NK-92 (cell line): ENCODE data around the gene ACOXL.

Source experiments
- DNase-seq: peaks from one replicate; lab custom pipeline; 2025; ENCODE audit not compliant: unreplicated experiment; lab: John Stamatoyannopoulos, UW

The ACOXL gene

DNA sequence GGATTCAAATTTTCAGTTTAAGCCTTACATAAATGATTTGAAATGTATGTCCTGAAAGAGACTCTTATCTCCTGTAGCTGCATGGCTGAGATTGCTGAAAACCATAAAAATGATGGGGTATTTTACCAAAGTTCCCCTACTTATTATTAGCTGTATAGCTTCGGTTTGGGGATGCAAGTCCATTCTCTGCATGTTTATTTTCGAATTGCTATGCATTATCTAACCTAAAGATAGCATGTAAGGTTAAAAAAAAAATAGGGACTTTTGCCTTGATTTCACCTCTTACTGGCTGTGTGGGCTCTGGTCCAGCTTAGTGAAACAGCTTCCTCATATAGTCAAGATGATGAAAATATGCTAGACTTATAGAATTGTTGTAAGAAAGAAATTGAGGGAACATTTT is 14.0 kb upstream of the ACOXL start:
- DNase-seq, result no peak

GRCh38 chr2:110718990-110719389 is 13.4 kb upstream of the ACOXL start:
- no peak for DNase-seq

DNA sequence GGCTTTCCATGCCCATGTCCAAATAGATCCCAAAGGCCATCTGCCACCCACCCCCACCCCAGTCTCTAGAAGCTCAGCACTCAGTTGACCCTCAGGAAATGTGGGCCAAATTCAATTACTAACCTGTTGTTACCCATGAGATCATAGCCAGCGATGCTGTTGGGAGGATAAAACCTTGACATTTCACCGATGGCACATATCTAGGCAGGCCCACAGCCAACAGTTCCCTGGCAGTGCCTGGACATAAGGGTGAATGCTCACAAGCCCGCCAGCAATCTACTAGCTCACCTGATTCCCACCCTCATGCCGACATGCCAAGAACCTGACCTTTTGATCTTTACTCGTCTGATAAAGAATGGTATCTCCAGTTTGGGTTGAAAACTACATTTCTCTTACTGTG is 11.8 kb upstream of the ACOXL start:
- no peak for DNase-seq

DNA sequence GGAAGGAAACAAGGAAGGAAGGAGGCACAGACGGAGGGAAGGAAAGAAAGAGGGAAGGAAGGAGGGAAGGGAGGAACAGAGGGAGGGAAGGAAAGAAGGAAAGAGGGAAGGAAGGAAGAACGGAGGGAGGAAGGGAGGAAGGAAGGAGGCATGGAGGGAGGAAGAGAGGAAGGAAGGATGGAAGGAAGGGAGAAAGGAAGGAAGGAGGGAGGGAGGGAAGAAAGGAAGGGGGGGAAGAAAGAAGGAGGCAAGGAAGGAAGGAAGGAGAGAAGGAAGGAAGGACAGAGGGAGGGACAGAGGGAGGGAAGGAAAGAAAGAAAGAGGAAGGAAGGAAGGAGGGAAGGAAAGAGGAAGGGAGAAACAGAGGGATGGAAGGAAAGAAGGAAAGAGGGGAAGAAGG is 7.6 kb upstream of the ACOXL start:
- no peak for DNase-seq

DNA sequence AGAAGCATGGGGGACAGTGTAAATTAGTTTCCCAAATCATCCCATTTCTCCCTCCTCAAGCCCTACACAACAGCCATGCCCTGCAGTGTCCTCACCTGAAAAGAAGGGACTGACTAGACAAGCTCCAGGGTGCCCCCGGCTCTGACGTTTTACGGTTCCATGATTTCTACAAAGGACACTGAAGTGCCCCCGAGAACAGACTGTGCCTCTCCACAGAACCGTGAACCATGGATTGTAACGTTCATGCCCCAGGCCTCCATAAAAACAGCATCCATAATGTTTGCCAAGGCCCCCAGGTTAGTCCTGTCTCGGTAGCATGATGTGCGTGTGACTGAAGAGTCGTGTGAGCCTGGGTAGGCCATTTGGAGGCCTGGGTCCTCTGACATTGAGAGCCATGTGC is 7.0 kb upstream of the ACOXL start:
- no peak for DNase-seq

GRCh38 chr2:110725859-110726258 is 6.5 kb upstream of the ACOXL start:
- no peak for DNase-seq

DNA sequence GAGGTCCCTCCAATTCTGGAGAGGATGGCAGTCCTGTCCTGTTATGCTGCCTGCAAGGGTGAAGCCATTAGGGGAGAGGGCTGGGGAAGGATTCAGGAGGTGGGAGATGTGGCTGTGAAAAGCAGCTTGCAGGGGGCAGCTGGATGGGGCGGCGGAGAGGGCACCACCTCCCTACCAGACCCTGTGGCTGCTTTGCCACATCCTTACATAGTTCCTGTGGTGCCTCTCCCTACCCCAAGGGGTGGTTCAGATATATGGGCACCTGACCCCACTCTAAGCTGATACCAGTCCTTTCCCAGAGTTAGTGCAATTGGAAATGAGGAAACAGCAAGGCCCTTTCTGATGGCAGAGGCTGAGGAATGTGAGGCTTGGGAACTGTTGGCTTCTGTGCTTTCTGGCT is 6.1 kb upstream of the ACOXL start:
- no peak for DNase-seq

DNA sequence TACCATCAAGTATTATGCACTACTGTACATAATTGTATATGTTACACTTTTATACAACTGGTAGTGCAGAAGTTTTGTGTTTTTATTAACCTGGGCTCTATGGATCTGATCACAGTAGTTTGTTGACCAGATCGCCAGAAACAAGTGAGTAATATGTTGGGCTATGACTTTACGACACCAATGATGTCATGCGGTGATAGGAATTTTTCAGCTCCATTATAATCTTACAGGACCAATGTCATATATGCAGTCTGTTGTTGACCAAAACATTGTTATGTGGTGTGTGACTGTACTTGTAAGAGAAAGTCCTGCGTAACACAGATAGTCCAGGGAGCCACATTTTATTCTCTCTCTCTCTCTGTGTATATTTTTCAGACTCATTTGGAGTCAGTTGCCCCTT is 4.5 kb upstream of the ACOXL start:
- no peak for DNase-seq

DNA sequence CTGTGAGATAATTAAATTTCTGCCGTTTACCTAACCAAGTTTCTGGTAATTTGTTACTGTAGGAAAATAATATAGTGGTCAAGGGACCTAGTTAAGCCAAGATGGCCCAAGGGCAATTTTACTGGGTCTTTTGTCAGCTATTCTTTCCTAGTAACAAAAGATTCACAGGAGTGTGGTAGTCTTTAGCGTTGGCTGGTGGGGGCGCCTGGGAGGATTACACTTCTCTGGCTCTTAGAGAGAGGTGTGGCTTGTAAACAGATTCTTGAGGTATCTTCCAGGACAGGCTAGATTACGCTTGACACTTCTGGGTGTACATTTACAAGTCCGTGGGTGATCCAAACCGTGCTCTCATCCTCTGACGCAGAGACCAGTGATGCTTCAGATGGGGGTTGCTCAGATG is 3.3 kb upstream of the ACOXL start:
- no peak for DNase-seq

- no peak for DNase-seq
Observed at GRCh38 chr2:110731064-110731463, 1.3 kb upstream of the ACOXL start.

DNA sequence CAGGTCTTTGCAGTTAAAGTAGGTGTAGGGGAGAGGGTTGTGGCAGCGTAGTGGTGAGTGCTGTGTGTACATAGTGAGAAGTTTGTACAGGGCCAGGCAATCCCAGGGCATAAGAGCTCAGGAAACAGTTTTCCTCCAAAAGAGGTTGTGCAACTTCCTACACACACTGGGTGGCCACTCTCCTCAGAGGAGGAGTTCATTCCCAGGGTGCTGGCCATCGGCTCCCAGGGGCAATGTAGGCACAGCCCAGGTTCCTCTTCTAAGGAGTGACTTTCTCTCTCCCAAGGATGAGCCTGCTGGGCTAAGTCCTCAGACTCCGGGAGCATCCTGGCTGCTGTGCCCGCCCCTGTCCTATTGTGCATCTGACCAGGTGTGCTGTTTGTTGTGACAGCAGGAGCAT is 3.0 kb downstream of the ACOXL start:
- no peak for DNase-seq

DNA sequence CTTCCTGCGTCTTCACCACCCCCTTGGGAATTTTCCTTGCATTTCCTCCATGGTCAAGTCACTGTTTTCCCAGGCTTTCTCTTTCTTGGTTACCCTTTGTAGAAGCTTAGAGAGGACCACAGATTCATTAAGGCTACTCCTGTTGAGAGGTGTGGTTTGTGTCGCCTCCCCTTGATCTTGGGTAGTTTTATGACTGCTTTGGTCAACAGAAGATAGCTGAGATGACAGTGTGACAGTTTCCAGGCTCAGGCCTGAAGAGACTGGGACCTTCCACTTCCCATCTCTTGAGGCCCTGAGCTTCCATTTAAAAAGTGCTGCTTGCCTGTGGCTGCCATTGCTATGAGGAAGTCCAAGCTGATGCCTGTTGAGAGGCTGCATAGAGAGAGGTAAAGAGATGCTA is 5.4 kb downstream of the ACOXL start:
- DNase-seq, result no peak

- DNase-seq, result no peak
Observed at GRCh38 chr2:110740747-110741349, 8.5 kb downstream of the ACOXL start.

GRCh38 chr2:110741491-110741980 is 9.2 kb downstream of the ACOXL start:
- no peak for DNase-seq

DNA sequence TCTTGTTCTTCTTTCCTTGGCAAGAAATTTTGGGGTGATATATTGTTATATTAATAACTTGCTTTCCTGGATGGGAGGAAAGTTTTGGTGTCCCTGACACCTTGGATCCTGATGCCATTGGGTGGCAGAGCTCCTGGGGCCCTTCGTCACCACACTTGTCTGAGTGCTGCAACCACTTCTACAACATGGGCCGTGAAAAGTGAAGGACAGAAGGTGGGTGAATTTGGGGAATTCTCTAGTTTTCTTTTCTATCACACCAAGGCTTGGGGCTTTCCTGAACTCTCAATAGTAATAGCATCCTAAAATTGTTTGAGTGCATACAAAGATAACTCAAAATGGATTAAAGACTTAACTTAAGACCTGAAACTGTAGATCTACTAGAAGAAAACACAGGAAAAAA is 10.0 kb downstream of the ACOXL start:
- DNase-seq, result no peak

- no peak for DNase-seq
Observed at GRCh38 chr2:110743600-110743999, 11.2 kb downstream of the ACOXL start.

DNA sequence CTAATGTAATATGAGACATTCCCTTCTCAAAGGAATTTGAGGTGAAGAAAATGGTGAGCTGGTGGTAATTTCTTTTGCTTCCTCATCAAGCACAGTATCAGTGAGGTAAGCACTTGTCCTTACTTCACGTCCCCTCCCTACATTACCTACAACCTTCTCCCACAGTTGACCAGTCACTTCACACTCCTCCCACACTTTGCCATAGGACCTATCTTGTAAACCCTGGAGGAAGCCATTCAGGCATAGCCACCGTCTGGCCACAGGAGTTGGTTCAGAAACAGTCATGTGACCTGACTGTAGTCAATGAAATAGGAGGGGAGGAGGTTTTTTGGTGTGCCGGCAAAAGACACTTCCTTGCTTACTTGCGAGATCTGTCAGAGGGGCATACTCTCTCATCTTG is 12.1 kb downstream of the ACOXL start:
- DNase-seq, result no peak

DNA sequence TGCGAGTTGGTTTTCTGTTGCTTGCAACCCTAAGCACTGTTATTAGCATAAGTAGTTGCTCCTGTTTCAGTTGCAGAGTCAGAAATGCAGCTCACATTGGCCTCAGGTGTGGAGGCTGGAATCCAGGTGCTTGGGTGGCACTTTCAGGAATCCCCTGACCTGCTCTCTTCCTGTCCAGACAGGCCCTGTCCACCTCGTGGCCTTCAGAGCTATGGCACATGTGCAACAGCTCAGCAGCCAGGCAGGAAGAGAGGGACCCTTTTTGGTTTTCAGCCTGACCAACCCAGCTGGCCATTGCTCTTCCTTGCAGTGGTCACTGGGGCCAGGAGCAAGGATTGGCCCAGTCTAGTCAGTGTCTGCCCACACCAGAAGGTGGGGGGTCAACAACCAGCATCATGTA is 12.7 kb downstream of the ACOXL start:
- no peak for DNase-seq

DNA sequence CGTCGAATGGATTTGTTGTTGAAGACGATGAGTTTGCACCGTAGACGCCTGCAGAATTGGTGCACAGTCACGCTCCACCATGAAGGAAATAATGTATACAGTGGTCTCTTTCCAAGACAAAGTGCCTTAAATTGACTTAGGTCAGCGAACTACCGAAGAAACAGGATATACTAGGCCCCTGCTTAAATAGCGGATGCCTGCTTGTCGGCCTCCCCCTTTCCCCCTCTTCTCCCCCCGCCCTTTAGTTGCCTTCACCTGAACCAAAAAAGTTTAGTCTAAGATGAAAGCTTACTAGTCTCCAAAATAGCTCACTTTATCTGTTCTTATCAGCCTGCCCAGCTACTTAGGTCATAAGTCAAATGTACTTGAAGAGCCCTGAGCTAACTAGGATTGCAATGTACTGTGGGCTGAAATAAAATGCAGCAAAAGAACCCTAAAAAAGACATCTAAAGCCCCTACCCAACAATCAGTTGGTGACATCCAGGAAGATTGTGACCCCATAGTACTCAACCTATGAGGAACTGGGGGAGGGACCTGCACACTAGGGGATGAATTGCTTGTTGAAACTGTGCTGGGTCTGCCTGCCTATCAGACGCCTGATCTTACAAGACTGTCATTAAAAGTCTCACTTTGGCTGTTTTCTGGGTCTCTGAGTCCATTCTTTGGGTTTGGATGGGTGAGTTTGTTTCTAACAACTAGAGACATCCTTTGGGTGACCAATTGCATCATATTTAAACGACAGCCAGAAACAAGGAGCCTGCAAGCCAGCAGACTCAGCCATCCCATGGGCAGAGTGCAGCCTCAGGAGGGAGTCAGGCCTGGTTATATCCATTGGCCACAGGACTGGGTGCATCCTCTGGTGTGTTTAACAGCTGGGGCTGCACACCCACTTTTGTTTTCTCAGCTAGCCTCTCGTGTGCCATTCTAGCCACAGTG is 14.5 kb downstream of the ACOXL start:
- no peak for DNase-seq

DNA sequence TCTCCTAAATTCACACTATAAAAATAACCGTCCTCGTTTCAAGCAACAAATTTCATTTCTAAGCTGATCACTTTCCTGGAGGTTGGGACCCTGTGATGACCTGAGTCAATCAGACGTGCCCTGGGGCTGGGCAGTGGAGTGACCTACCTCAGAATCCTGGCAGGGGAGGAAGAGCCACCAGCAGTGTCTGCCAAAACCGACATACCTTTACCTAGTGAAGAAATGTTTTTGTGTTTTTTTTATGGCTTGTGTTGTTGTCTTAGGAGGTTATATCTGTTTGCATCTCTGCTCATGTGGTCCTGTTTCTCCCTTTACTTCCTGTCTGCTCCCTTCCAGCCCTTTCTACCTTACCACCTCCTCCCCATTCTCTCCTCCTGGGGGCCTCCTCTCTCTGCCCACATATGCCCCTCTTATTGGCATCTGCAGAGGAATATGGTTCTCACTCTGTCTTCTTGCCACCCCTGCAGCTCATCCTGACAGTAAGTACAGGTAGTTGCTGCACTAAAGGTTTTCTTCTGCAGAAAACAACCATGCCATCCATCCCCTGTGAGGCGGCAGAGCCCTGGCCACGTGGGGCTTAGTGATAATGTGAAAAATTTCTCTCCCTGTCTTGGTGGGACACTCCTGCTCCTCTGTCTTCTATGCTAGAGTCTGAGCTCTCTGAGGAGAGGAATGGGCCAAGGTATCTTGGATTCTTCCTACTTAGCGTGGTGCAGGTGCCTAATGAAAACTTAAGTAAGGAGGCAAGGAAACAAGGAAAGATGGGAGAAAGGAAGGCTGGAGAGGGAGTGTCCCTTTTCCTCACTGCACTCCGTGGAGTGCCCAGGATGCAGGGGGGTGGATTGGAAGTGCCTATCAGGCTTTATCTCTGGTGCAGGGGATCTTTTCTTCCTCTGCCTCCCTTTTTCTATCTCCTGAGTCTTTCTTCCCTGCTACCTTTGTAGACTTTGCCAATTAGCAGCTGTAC is 15.4 kb downstream of the ACOXL start:
- no peak for DNase-seq

GRCh38 chr2:110748489-110748867 is 16.1 kb downstream of the ACOXL start:
- no peak for DNase-seq
